SK-N-SH (cell line): ENCODE data around the gene TPRA1. TPM values are rescaled to one million over a fixed set of nuclear protein-coding genes. Genes with fewer than 3 reads are reported as not detected.

Experiments
- CTCF ChIA-PET: fragments of 300-600, 350-600 bp; formaldehyde crosslinking; extraction: SDS; loops from one replicate; lab custom pipeline; 2021; lab: Yijun Ruan, JAX
- POLR2A ChIA-PET: fragments of 350-600 bp; sonication (Branson Sonifier 250); formaldehyde crosslinking; extraction: SDS; loops from one replicate; lab custom pipeline; 2020; ENCODE audit warnings: antibody characterized with exemption, inconsistent platforms; lab: Yijun Ruan, JAX
- DNase-seq: peaks from one replicate; pipeline ENCODE4 v3.0.0; 2012
- H2AFZ ChIP-seq: fragments of 200-600 bp; sonication (generic); 2 replicates; pipeline ENCODE4 v1.8.1; 2016; ENCODE audit warnings: antibody characterized with exemption, mild to moderate bottlenecking, low read depth
- H3F3A ChIP-seq: fragments of 200-600 bp; sonication (generic); replicated peaks from 2 replicates; pipeline ENCODE3; 2016; ENCODE audit warnings: antibody characterized with exemption, mild to moderate bottlenecking; ENCODE audit not compliant: insufficient read depth
- H3K27ac ChIP-seq, 2 experiments: fragments of 200-500 bp in 1 of 2; fragments of 200-600 bp in 1 of 2; sonication (Bioruptor generic) in 1 of 2; sonication (generic), shearing (Covaris generic) in 1 of 2; 2 replicates each; pipeline versions ENCODE4 v1.5.1 to v1.6.1; 2014 to 2016; ENCODE audit warnings: low read depth in 2 of 2, inconsistent platforms in 1 of 2, low read length in 1 of 2, mild to moderate bottlenecking in 1 of 2, mixed read lengths in 1 of 2
- H3K27me3 ChIP-seq: fragments of 200-600 bp; sonication (generic), shearing (Covaris generic); 2 replicates; pipeline ENCODE4 v1.6.1; 2016; ENCODE audit warnings: mixed run types; ENCODE audit not compliant: insufficient read depth
- H3K36me3 ChIP-seq, 2 experiments: fragments of 200-500 bp in 1 of 2; fragments of 200-600 bp in 1 of 2; sonication (Bioruptor generic) in 1 of 2; sonication (generic) in 1 of 2; replicated peaks in 1 of 2; 2 replicates each; pipeline versions ENCODE3 to v1.5.1; 2014 to 2016; ENCODE audit warnings: low read length in 1 of 2, mild to moderate bottlenecking in 1 of 2; ENCODE audit not compliant: insufficient read depth in 2 of 2, control insufficient read depth in 1 of 2
- H3K4me1 ChIP-seq, 2 experiments: fragments of 200-500 bp in 1 of 2; fragments of 200-600 bp in 1 of 2; sonication (Bioruptor generic) in 1 of 2; sonication (generic), shearing (Covaris generic) in 1 of 2; 2 replicates each; pipeline versions ENCODE4 v1.5.1 to v1.6.1; 2014 to 2016; ENCODE audit warnings: low read depth in 1 of 2, low read length in 1 of 2, mixed run types in 1 of 2; ENCODE audit not compliant: insufficient read depth in 2 of 2, control insufficient read depth in 1 of 2
- H3K4me2 ChIP-seq: fragments of 200-600 bp; sonication (generic), shearing (Covaris generic); 2 replicates; pipeline ENCODE4 v1.6.1; 2017; ENCODE audit warnings: mixed run types
- H3K4me3 ChIP-seq, 2 experiments: fragments of 200-500 bp in 1 of 2; fragments of 200-600 bp in 1 of 2; sonication (Bioruptor generic) in 1 of 2; sonication (generic), shearing (Covaris generic) in 1 of 2; 2 replicates each; pipeline versions ENCODE4 v1.5.1 to v1.8.1; 2014 to 2016; ENCODE audit warnings: low read depth in 2 of 2, inconsistent platforms in 1 of 2, low read length in 1 of 2, mild to moderate bottlenecking in 1 of 2, mixed read lengths in 1 of 2, moderate library complexity in 1 of 2
- H3K79me2 ChIP-seq: fragments of 200-600 bp; sonication (generic); 2 replicates; pipeline ENCODE4 v1.8.1; 2017; ENCODE audit warnings: mild to moderate bottlenecking; ENCODE audit not compliant: insufficient read depth
- H3K9ac ChIP-seq: fragments of 200-600 bp; sonication (generic); 2 replicates; pipeline ENCODE4 v1.6.1; 2017; ENCODE audit warnings: mixed run types
- H3K9me2 ChIP-seq: fragments of 200-600 bp; sonication (generic); 2 replicates; pipeline ENCODE4 v1.6.1; 2017; ENCODE audit warnings: mixed run types
- H3K9me3 ChIP-seq: fragments of 200-600 bp; sonication (generic); 2 replicates; pipeline ENCODE4 v1.6.1; 2017; ENCODE audit warnings: mixed run types, mild to moderate bottlenecking, moderate library complexity
- H4K20me1 ChIP-seq: fragments of 200-600 bp; sonication (generic); 2 replicates; pipeline ENCODE4 v1.6.1; 2017; ENCODE audit warnings: mild to moderate bottlenecking, mixed run types; ENCODE audit not compliant: insufficient read depth
- ELF1 ChIP-seq: IDR thresholded peaks from 2 replicates; pipeline ENCODE4 v1.4.0; 2012
- EP300 ChIP-seq, 2 experiments: IDR thresholded peaks; 2 replicates each; pipeline versions ENCODE4 v1.4.0 to v1.6.1; 2012; ENCODE audit warnings: borderline replicate concordance in 1 of 2, low read depth in 1 of 2, low read length in 1 of 2
- EZH2phosphoT487 ChIP-seq: fragments of 200-600 bp; sonication (generic); IDR thresholded peaks from 2 replicates; pipeline ENCODE4 v1.6.1; 2017; ENCODE audit warnings: low read depth, mixed run types, mild to moderate bottlenecking, antibody characterized with exemption, moderate library complexity, borderline replicate concordance
- FOSL2 ChIP-seq: IDR thresholded peaks from 2 replicates; pipeline ENCODE4 v1.4.0; 2012; ENCODE audit warnings: low read depth, mild to moderate bottlenecking, moderate library complexity, borderline replicate concordance
- GABPA ChIP-seq: IDR thresholded peaks from 2 replicates; pipeline ENCODE4 v1.4.0; 2012; ENCODE audit warnings: low read depth, mild to moderate bottlenecking
- GATA2 ChIP-seq: sonication (generic); formaldehyde crosslinking; IDR thresholded peaks from 2 replicates; pipeline ENCODE4 v1.5.0; 2020; ENCODE audit warnings: mild to moderate bottlenecking, missing genetic modification reagents
- IRF3 ChIP-seq: fragments of 150-350 bp; IDR thresholded peaks from 2 replicates; pipeline ENCODE4 v1.6.1; 2016; ENCODE audit warnings: mild to moderate bottlenecking, low read depth, low read length
- MEF2A ChIP-seq: IDR thresholded peaks from 2 replicates; pipeline ENCODE4 v1.4.0; 2012; ENCODE audit warnings: low read depth, borderline replicate concordance
- NFIC ChIP-seq: IDR thresholded peaks from 2 replicates; pipeline ENCODE4 v1.4.0; 2012; ENCODE audit warnings: borderline replicate concordance
- NRF1 ChIP-seq: IDR thresholded peaks from 2 replicates; pipeline ENCODE4 v1.6.1; 2012; ENCODE audit warnings: low read depth, mild to moderate bottlenecking, low read length
- POLR2AphosphoS5 ChIP-seq: IDR thresholded peaks from 2 replicates; pipeline ENCODE4 v1.6.1; 2012; ENCODE audit warnings: low read depth, low read length
- RAD21 ChIP-seq: IDR thresholded peaks from 2 replicates; pipeline ENCODE4 v1.6.1; 2012; ENCODE audit warnings: mild to moderate bottlenecking, low read length
- RCOR1 ChIP-seq: fragments of 150-350 bp; IDR thresholded peaks from 2 replicates; pipeline ENCODE4 v1.6.1; 2017; ENCODE audit warnings: antibody characterized with exemption, low read length
- RFX5 ChIP-seq: IDR thresholded peaks from 2 replicates; pipeline ENCODE4 v1.6.1; 2012; ENCODE audit warnings: mild to moderate bottlenecking, improper control_type of control experiment, low read length
- RXRA ChIP-seq: IDR thresholded peaks from 2 replicates; pipeline ENCODE4 v1.4.0; 2012; ENCODE audit warnings: low read depth, mild to moderate bottlenecking, borderline replicate concordance
- SIN3A ChIP-seq: IDR thresholded peaks from 2 replicates; pipeline ENCODE4 v1.6.1; 2012; ENCODE audit warnings: low read depth, mild to moderate bottlenecking, low read length, moderate library complexity, borderline replicate concordance
- USF2 ChIP-seq: fragments of 150-350 bp; IDR thresholded peaks from 2 replicates; pipeline ENCODE4 v1.6.1; 2017; ENCODE audit warnings: antibody characterized with exemption, low read length, low read depth, borderline replicate concordance
- WGBS: methylation state at CpG from one replicate; pipeline ENCODE4 v1.1.6; 2017; ENCODE audit warnings: low lambda C conversion rate; 5-methylcytosine and 5-hydroxymethylcytosine counted together
- polyA plus RNA-seq, 3 experiments: library from polyadenylated mRNA; depleted of rRNA; stranded (reverse); fragments of >200 nt; gene quantifications; 2 replicates each; pipeline ENCODE4 v1.2.3, GENCODE V29; 2012
- TF ChIP-seq, protein P1 (sequence below): IDR thresholded peaks from 2 replicates; pipeline ENCODE4 v1.4.0; 2012; ENCODE audit warnings: low read depth, borderline replicate concordance
- TF ChIP-seq, protein P2 (sequence below): fragments of 200-600 bp; sonication (generic); IDR thresholded peaks from 2 replicates; pipeline ENCODE4 v1.6.1; 2017; ENCODE audit warnings: antibody characterized with exemption, mild to moderate bottlenecking, moderate library complexity

TPRA1 gene
- polyA plus RNA-seq, 1 of the 3 experiments (the other 2 are of a cell fraction) = 26.3 TPM

DNA sequence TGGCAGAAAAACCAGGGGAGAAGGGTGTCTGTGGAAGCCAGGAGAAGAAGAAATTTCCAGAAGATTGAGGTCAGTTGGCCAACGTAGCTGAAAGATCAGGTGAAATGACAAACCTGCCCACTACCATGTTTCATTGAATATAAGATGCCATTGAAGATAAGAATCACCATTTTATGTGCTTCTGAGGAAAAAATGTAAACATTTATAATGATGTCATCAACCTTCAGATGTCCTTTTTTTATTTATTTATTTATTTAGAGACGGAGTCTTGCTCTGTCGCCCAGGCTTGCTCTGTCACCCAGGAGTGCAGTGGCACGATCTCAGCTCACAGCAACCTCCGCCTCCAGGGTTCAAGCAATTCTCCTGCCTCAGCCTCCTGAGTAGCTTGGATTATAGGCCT, 33.5 kb upstream of the TPRA1 start:
- no peak overlapping the region for H3K4me3 ChIP-seq
- no peak overlapping the region for H3K4me2 ChIP-seq
- peaks cover 0 to 5% of the 10 kb centered on the region in 2 experiments for H3K36me3 ChIP-seq
- peaks cover 0 to 3% of the 10 kb centered on the region in 2 experiments; a peak in 1 of 4 replicates for H3K4me1 ChIP-seq
- H3K27me3 ChIP-seq = no peaks in the 10 kb centered on the region
- peaks cover 3% of the 10 kb centered on the region for H3F3A ChIP-seq
- 91% methylated on average over 5 of the region's 5 CpGs for WGBS
- no peak for DNase-seq
- no peaks in the 10 kb centered on the region for H3K9me3 ChIP-seq
- TF ChIP-seq GATA2 (CRISPR knock-in tag) (no peak), GABPA (no peak), RCOR1 (no peak), RXRA (no peak), RFX5 (no peak)
- TF ChIP-seq, protein P1, sequence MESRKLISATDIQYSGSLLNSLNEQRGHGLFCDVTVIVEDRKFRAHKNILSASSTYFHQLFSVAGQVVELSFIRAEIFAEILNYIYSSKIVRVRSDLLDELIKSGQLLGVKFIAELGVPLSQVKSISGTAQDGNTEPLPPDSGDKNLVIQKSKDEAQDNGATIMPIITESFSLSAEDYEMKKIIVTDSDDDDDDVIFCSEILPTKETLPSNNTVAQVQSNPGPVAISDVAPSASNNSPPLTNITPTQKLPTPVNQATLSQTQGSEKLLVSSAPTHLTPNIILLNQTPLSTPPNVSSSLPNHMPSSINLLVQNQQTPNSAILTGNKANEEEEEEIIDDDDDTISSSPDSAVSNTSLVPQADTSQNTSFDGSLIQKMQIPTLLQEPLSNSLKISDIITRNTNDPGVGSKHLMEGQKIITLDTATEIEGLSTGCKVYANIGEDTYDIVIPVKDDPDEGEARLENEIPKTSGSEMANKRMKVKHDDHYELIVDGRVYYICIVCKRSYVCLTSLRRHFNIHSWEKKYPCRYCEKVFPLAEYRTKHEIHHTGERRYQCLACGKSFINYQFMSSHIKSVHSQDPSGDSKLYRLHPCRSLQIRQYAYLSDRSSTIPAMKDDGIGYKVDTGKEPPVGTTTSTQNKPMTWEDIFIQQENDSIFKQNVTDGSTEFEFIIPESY = no peak
- H3K79me2 ChIP-seq = no peaks in the 10 kb centered on the region
- no peak overlapping the region for H3K9ac ChIP-seq
- H3K27ac ChIP-seq = no peak overlapping the region
- CTCF ChIA-PET = interaction anchor here (1.0 to 2.4 kb wide), 2 partner anchors 13 to 15 kb away, joined by 3 to 6 read pairs; no protein-coding TSS in a partner anchor
- POLR2A ChIA-PET = no interaction called here
- no peak overlapping the region for H2AFZ ChIP-seq
- H4K20me1 ChIP-seq = no peaks in the 10 kb centered on the region
- H3K9me2 ChIP-seq = no peaks in the 10 kb centered on the region

- no peaks in the 10 kb centered on the region for H3K9me3 ChIP-seq
- H3K9me2 ChIP-seq = no peaks in the 10 kb centered on the region
- no peaks in the 10 kb centered on the region for H3K27me3 ChIP-seq
- 98% methylated on average over 8 of the region's 8 CpGs for WGBS
- DNase-seq = no peak
- H3F3A ChIP-seq = peaks cover 3% of the 10 kb centered on the region
- no peak overlapping the region for H3K27ac ChIP-seq
- H3K4me1 ChIP-seq = no peaks in the 10 kb centered on the region
- H3K4me3 ChIP-seq = no peak overlapping the region
- H3K36me3 ChIP-seq = peaks cover 0 to 12% of the 10 kb centered on the region in 2 experiments
- POLR2A ChIA-PET = no interaction called here
- H2AFZ ChIP-seq = no peak overlapping the region
- no peak overlapping the region for H3K9ac ChIP-seq
- no peak overlapping the region for H3K4me2 ChIP-seq
- CTCF ChIA-PET = interaction anchor here (1.2 to 2.4 kb wide), 2 partner anchors 12 to 48 kb away, joined by 3 to 6 read pairs; no protein-coding TSS in a partner anchor
- H3K79me2 ChIP-seq = no peaks in the 10 kb centered on the region
- no peaks in the 10 kb centered on the region for H4K20me1 ChIP-seq
- TF ChIP-seq, protein P2, sequence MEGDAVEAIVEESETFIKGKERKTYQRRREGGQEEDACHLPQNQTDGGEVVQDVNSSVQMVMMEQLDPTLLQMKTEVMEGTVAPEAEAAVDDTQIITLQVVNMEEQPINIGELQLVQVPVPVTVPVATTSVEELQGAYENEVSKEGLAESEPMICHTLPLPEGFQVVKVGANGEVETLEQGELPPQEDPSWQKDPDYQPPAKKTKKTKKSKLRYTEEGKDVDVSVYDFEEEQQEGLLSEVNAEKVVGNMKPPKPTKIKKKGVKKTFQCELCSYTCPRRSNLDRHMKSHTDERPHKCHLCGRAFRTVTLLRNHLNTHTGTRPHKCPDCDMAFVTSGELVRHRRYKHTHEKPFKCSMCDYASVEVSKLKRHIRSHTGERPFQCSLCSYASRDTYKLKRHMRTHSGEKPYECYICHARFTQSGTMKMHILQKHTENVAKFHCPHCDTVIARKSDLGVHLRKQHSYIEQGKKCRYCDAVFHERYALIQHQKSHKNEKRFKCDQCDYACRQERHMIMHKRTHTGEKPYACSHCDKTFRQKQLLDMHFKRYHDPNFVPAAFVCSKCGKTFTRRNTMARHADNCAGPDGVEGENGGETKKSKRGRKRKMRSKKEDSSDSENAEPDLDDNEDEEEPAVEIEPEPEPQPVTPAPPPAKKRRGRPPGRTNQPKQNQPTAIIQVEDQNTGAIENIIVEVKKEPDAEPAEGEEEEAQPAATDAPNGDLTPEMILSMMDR = no peak
- TF ChIP-seq FOSL2 (no peak), NRF1 (no peak), ELF1 (no peak), POLR2AphosphoS5 (no peak), IRF3 (no peak), NFIC (no peak), EP300 (IDR thresholded peaks at IDR 0.05; ENCODE audit: borderline replicate concordance in 1 of 2, low read depth in 1 of 2, low read length in 1 of 2) (no peak), RAD21 (no peak), EZH2phosphoT487 (no peak), USF2 (no peak), GABPA (no peak), MEF2A (no peak), SIN3A (no peak)
These were observed 32.4 kb upstream of the TPRA1 start for GRCh38 chr3:127622772-127623576.
